ENCODE measurements around the gene ASTN2. TPM values are rescaled to one million over a fixed set of nuclear protein-coding genes. Genes with fewer than 3 reads are reported as not detected.

ASTN2 gene
- total and polyA plus RNA-seq, 4 donors = 0.57 to 2.9 (median 1.4) TPM

GRCh38 chr9:116875576-116875975 is 539.3 kb downstream of the ASTN2 start:
- WGBS = 33% methylated on average over 1 of the region's 1 CpG
- Histone ChIP-seq H3K36me3 (ENCODE audit: control insufficient read depth in 4 of 4, insufficient read depth in 3 of 4, low read depth in 1 of 4, low read length in 3 of 4) (no peaks in the 10 kb centered on the region), H3K4me1 (ENCODE audit: control insufficient read depth in 4 of 4, insufficient read depth in 4 of 4, low read length in 3 of 4) (no peaks in the 10 kb centered on the region), H3K9ac (ENCODE audit: low read depth in 1 of 2, low read length in 2 of 2) (no peak overlapping the region), H3K9me3 (ENCODE audit: control insufficient read depth in 4 of 4, low read length in 3 of 4) (peaks cover 5 to 25% (median 16%) of the 10 kb centered on the region in 4 donors), H3K4me3 (ENCODE audit: low read depth in 1 of 3, low read length in 3 of 3) (no peak overlapping the region), H3K27me3 (ENCODE audit: control insufficient read depth in 4 of 4, insufficient read depth in 4 of 4, low read length in 3 of 4) (peaks cover 0 to 2% (median 0%) of the 10 kb centered on the region in 4 donors), H3K27ac (ENCODE audit: low read depth in 1 of 2, low read length in 2 of 2) (no peak overlapping the region)
- no peak for TF ChIP-seq CTCF (IDR thresholded peaks at IDR 0.05; ENCODE audit: low read depth, low read length, missing input control)
- no peak for TF ChIP-seq FOXA2 (IDR thresholded peaks at IDR 0.05)
- TF ChIP-seq JUND (IDR thresholded peaks at IDR 0.05) = no peak
- no peak for TF ChIP-seq SP1 (IDR thresholded peaks at IDR 0.05)
- no peak for TF ChIP-seq MAX (IDR thresholded peaks at IDR 0.05)
- no peak for TF ChIP-seq FOXA1 (IDR thresholded peaks at IDR 0.05)
- TF ChIP-seq EGR1 (IDR thresholded peaks at IDR 0.05; ENCODE audit: low read depth in 2 of 2) = no peak
- TF ChIP-seq ZBTB33 (IDR thresholded peaks at IDR 0.05) = no peak
- no peak for TF ChIP-seq HNF4G (IDR thresholded peaks at IDR 0.05)
- no peak for TF ChIP-seq YY1 (IDR thresholded peaks at IDR 0.05)
- TF ChIP-seq ATF3 (IDR thresholded peaks at IDR 0.05) = no peak
- no peak for TF ChIP-seq GABPA (IDR thresholded peaks at IDR 0.05 in 1 of 2, conservative IDR thresholded peaks at IDR 0.05 in 1 of 2)
- no peak for TF ChIP-seq HNF4A (conservative IDR thresholded peaks at IDR 0.05)
- TF ChIP-seq REST (IDR thresholded peaks at IDR 0.05) = no peak
- no peak for TF ChIP-seq RXRA (IDR thresholded peaks at IDR 0.05)
- no peak for DNase-seq (ENCODE audit: low spot score)

All from liver (tissue), 9 donors.